ENCODE measurements around the gene SKI. TPM values are rescaled to one million over a fixed set of nuclear protein-coding genes. Genes with fewer than 3 reads are reported as not detected.

The SKI gene
- total and polyA plus RNA-seq, 2 donors (not counting 1 experiment from before 2014, with no cell fraction given) = 14.9 to 74.9 TPM

GRCh38 chr1:2256435-2257244 is 28.5 kb downstream of the SKI start:
- POLR2A ChIA-PET = interaction anchor here (0.9 to 2.1 kb wide), 5 partner anchors 28 to 59 kb away, joined by 3 to 19 read pairs (median 8); partner anchors contain the start of gene SKI
- 95% methylated on average over 19 of the region's 22 CpGs for WGBS (ENCODE audit: insufficient coverage)

More at GRCh38 chr1:2256435-2257244, 28.5 kb downstream of the SKI start:
- intact Hi-C loops (cut with micrococcal nuclease) = loop anchor here (1.0 kb wide), 3 partner anchors 22 to 135 kb away; partner anchors contain the start of genes MORN1 and RER1
- CTCF ChIA-PET = interaction anchor here (1.2 to 2.3 kb wide), 4 partner anchors 43 to 125 kb away, joined by 3 to 6 read pairs (median 4); no protein-coding TSS in a partner anchor
- H3K79me2 ChIP-seq (ENCODE audit: control insufficient read depth, insufficient read depth, low read length) = peaks cover 94% of the 10 kb centered on the region
- Mint-ChIP-seq H3K27ac (no peak overlapping the region), H3K27me3 (no peaks in the 10 kb centered on the region), H3K4me3 (no peak overlapping the region), H3K9me3 (ENCODE audit: insufficient read depth) (no peaks in the 10 kb centered on the region), H3K4me1 (peaks cover 53% of the 10 kb centered on the region)
- DNase-seq = no peak
- TF ChIP-seq EZH2 (IDR thresholded peaks at IDR 0.05; ENCODE audit: borderline replicate concordance, insufficient read depth, low read depth, low read length, poor library complexity, severe bottlenecking) = no peak
- TF ChIP-seq, protein P1, sequence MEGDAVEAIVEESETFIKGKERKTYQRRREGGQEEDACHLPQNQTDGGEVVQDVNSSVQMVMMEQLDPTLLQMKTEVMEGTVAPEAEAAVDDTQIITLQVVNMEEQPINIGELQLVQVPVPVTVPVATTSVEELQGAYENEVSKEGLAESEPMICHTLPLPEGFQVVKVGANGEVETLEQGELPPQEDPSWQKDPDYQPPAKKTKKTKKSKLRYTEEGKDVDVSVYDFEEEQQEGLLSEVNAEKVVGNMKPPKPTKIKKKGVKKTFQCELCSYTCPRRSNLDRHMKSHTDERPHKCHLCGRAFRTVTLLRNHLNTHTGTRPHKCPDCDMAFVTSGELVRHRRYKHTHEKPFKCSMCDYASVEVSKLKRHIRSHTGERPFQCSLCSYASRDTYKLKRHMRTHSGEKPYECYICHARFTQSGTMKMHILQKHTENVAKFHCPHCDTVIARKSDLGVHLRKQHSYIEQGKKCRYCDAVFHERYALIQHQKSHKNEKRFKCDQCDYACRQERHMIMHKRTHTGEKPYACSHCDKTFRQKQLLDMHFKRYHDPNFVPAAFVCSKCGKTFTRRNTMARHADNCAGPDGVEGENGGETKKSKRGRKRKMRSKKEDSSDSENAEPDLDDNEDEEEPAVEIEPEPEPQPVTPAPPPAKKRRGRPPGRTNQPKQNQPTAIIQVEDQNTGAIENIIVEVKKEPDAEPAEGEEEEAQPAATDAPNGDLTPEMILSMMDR (IDR thresholded peaks at IDR 0.05) = no peak
- peak overlapping the region; percentile 81 to 96 for H3K27ac ChIP-seq (ENCODE audit: low read length in 2 of 2)
- H3K4me1 ChIP-seq (ENCODE audit: control insufficient read depth in 2 of 2, insufficient read depth in 2 of 2, low read length in 2 of 2) = peaks cover 62 to 82% of the 10 kb centered on the region in 2 donors
- H3K9ac ChIP-seq (ENCODE audit: low read length) = peak overlapping the region; percentile 46
- H3K27me3 ChIP-seq (replicated peaks in 1 of 4; ENCODE audit: control extremely low read depth in 1 of 4, control insufficient read depth in 3 of 4, insufficient read depth in 4 of 4, low read length in 3 of 4) = no peaks in the 10 kb centered on the region
- no peak overlapping the region for H3K4me2 ChIP-seq (replicated peaks; ENCODE audit: low read depth, low read length, poor library complexity, severe bottlenecking)
- H3K36me3 ChIP-seq (replicated peaks in 1 of 2; ENCODE audit: control extremely low read depth in 1 of 2, control insufficient read depth in 1 of 2, extremely low read depth in 1 of 2, insufficient read depth in 2 of 2, low read length in 1 of 2) = peaks cover 0 to 15% of the 10 kb centered on the region in 2 experiments
- peaks cover 0 to 32% (median 15%) of the 10 kb centered on the region in 3 donors for H3K9me3 ChIP-seq (ENCODE audit: control extremely low read depth in 1 of 3, control insufficient read depth in 2 of 3, insufficient read depth in 1 of 3, low read length in 2 of 3)
- H2AFZ ChIP-seq (ENCODE audit: insufficient read depth, low read depth, low read length, poor library complexity, severe bottlenecking) = no peak overlapping the region
- H4K20me1 ChIP-seq (ENCODE audit: control insufficient read depth, insufficient read depth, low read length, poor library complexity, severe bottlenecking) = peaks cover 51% of the 10 kb centered on the region
- ATAC-seq (ENCODE audit: low read depth) = no peak
- no peak overlapping the region for H3K4me3 ChIP-seq (ENCODE audit: control extremely low read depth in 1 of 5, extremely low read depth in 1 of 5, insufficient read depth in 1 of 5, low read depth in 2 of 5, low read length in 4 of 5)

All from B cell (primary cell).